Measurements from ENCODE around the gene LLCFC1. TPM values are rescaled to one million over a fixed set of nuclear protein-coding genes. Genes with fewer than 3 reads are reported as not detected.

The LLCFC1 gene
- total and polyA plus RNA-seq, 2 experiments from 2014 or later, result not detected

GRCh38 chr7:142950235-142950634, 11.0 kb downstream of the LLCFC1 start (continued):
- no peak for TF ChIP-seq CTCF (conservative IDR thresholded peaks at IDR 0.05; ENCODE audit: low read depth in 2 of 2)

GRCh38 chr7:142954680-142955268, 15.5 kb downstream of the LLCFC1 start:
- no peak overlapping the region for H3K27ac Mint-ChIP-seq
- DNase-seq (ENCODE audit: low spot score) (no peak), ATAC-seq (no peak)
- H3K79me2 ChIP-seq (replicated peaks; ENCODE audit: insufficient read depth), result no peaks in the 10 kb centered on the region
- no peak overlapping the region for H2AFZ ChIP-seq
- peaks cover 6% of the 10 kb centered on the region for H3K27me3 Mint-ChIP-seq (ENCODE audit: insufficient read depth, low read depth, poor library complexity)
- H3K9me2 ChIP-seq (ENCODE audit: insufficient read depth), result peaks cover 12% of the 10 kb centered on the region; the same call in 1 of the 2 replicates
- H3K4me2 ChIP-seq, result no peak overlapping the region
- peaks cover 27% of the 10 kb centered on the region for H3K9me3 Mint-ChIP-seq
- H3K4me3 Mint-ChIP-seq, result no peak overlapping the region
- no peaks in the 10 kb centered on the region for H3F3A ChIP-seq (replicated peaks; ENCODE audit: low read depth)
- H3K27me3 ChIP-seq (ENCODE audit: insufficient read depth), result no peaks in the 10 kb centered on the region
- H3K4me3 ChIP-seq, result no peak overlapping the region
- H4K20me1 ChIP-seq (replicated peaks; ENCODE audit: insufficient read depth), result no peaks in the 10 kb centered on the region
- H3K27ac ChIP-seq (ENCODE audit: low read depth), result no peak overlapping the region
- H3K36me3 ChIP-seq (ENCODE audit: insufficient read depth), result no peaks in the 10 kb centered on the region; the same call in 1 of the 2 replicates
- peaks cover 27% of the 10 kb centered on the region for H3K4me1 ChIP-seq (ENCODE audit: insufficient read depth)
- peaks cover 26% of the 10 kb centered on the region for H3K4me1 Mint-ChIP-seq
- peaks cover 29% of the 10 kb centered on the region for H3K36me3 Mint-ChIP-seq (ENCODE audit: low read depth)
- TF ChIP-seq STAT1 (IDR thresholded peaks at IDR 0.05; ENCODE audit: unreplicated experiment), result no peak
- TF ChIP-seq JUNB (IDR thresholded peaks at IDR 0.05; ENCODE audit: unreplicated experiment), result no peak
- TF ChIP-seq ZNF331 (CRISPR knock-in tag; IDR thresholded peaks at IDR 0.05; ENCODE audit: low read depth), result no peak
- TF ChIP-seq NANOG (IDR thresholded peaks at IDR 0.05; ENCODE audit: borderline replicate concordance), result no peak
- TF ChIP-seq POLR2AphosphoS5 (IDR thresholded peaks at IDR 0.05; ENCODE audit: low read depth), result no peak
- TF ChIP-seq ZNF462 (CRISPR knock-in tag; IDR thresholded peaks at IDR 0.05), result no peak
- TF ChIP-seq CREB1 (CRISPR knock-in tag; IDR thresholded peaks at IDR 0.05; ENCODE audit: low read depth), result no peak
- TF ChIP-seq EZH2phosphoT487 (IDR thresholded peaks at IDR 0.05; ENCODE audit: unreplicated experiment), result no peak
- no peak for TF ChIP-seq ETS1 (IDR thresholded peaks at IDR 0.05)
- TF ChIP-seq CTCF (conservative IDR thresholded peaks at IDR 0.05; ENCODE audit: low read depth in 2 of 2), result no peak

Measured in GM23338 (cell line).